Measurements from ENCODE around the gene CHSY3. TPM values are rescaled to one million over a fixed set of nuclear protein-coding genes. Genes with fewer than 3 reads are reported as not detected.

CHSY3 gene
- total and polyA plus RNA-seq, 12 donors, result 0.15 to 1.6 (median 1.0) TPM

DNA sequence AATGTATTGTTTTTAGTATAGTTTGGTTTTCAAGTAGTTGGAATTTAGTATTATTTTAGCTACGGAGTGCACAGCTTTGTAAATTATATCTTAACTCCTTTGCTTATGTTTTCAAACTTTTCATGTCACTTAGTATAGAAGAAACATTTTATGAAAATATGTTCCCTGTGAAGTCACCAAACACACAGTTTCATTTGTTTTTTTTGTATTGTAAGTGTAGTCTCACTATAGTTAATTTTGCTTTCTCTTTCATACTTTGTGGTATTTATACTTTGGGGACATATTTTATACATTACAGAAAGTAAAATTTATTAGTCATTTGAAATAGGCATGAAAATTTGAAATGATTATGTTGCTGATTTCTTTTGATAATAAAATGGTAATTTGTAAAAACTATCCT is 5.0 kb downstream of the CHSY3 start:
- TF ChIP-seq, protein P1, sequence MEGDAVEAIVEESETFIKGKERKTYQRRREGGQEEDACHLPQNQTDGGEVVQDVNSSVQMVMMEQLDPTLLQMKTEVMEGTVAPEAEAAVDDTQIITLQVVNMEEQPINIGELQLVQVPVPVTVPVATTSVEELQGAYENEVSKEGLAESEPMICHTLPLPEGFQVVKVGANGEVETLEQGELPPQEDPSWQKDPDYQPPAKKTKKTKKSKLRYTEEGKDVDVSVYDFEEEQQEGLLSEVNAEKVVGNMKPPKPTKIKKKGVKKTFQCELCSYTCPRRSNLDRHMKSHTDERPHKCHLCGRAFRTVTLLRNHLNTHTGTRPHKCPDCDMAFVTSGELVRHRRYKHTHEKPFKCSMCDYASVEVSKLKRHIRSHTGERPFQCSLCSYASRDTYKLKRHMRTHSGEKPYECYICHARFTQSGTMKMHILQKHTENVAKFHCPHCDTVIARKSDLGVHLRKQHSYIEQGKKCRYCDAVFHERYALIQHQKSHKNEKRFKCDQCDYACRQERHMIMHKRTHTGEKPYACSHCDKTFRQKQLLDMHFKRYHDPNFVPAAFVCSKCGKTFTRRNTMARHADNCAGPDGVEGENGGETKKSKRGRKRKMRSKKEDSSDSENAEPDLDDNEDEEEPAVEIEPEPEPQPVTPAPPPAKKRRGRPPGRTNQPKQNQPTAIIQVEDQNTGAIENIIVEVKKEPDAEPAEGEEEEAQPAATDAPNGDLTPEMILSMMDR (IDR thresholded peaks at IDR 0.05), result no peak
- WGBS, 2 donors, result 97 to 98% methylated on average over 1 of the region's 1 CpG

DNA sequence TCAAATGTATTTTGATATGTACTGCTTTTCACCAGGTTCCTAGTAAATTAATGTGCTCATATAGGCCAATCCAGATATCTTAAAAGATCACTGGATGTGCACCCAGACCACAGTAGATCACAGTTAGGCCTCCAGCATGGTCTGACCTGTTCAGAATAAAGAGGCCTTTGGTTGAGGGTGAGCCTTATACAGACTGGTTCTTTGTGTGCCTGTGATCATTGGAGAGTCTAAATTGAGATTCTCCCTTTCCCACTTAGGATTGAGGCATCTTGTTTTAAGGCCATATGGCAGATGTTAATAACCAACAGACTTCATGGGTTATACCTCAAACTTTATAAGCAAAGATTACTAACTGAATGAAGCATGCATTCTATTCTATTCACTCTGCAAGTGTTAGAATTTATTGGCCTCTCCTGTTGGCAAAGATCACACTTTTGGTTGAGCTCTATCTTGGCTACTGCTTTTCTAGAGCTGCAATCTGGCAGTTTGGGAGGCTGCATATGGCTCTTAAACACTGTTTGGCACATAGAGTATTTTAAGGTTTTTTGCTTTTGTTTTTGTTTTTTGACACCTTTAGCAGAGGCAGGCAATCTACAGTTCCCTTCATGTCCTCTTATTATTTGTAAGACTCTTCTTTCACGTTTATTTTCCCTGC is 8.5 kb downstream of the CHSY3 start:
- intact Hi-C loops (cut with DNase I), result no loop called here
- DNase-seq, result no peak
- 73 to 80% methylated on average over 1 of the region's 1 CpG for WGBS, 2 donors
- TF ChIP-seq, protein P1 (IDR thresholded peaks at IDR 0.05), result no peak
- Histone ChIP-seq H3K4me1 (peaks cover 0 to 2% (median 0%) of the 10 kb centered on the region in 9 donors), H3K9me3 (no peaks in the 10 kb centered on the region), H3K4me3 (no peak overlapping the region), H3K27me3 (peaks cover 0 to 8% (median 0%) of the 10 kb centered on the region in 7 donors), H3K27ac (no peak overlapping the region), H3K36me3 (peaks cover 0 to 11% (median 0%) of the 10 kb centered on the region in 9 donors)
- ATAC-seq, result no peak

More for the DNA sequence above, 5.0 kb downstream of the CHSY3 start:
- DNase-seq (no peak), ATAC-seq (no peak)
- no peaks in the 10 kb centered on the region for H3K9me3 ChIP-seq
- no peak overlapping the region for H3K27ac ChIP-seq
- intact Hi-C loops (cut with DNase I), result loop anchor here in 5 of 10 donors (5.0 to 10.0 kb wide), 4 partner anchors 236 to 1506 kb away; no protein-coding TSS in a partner anchor
- H3K27me3 ChIP-seq, result peaks cover 0 to 43% (median 0%) of the 10 kb centered on the region in 7 donors
- no peak overlapping the region for H3K4me3 ChIP-seq
- peaks cover 0 to 27% (median 19%) of the 10 kb centered on the region in 9 donors for H3K4me1 ChIP-seq
- peaks cover 0 to 11% (median 0%) of the 10 kb centered on the region in 9 donors for H3K36me3 ChIP-seq

DNA sequence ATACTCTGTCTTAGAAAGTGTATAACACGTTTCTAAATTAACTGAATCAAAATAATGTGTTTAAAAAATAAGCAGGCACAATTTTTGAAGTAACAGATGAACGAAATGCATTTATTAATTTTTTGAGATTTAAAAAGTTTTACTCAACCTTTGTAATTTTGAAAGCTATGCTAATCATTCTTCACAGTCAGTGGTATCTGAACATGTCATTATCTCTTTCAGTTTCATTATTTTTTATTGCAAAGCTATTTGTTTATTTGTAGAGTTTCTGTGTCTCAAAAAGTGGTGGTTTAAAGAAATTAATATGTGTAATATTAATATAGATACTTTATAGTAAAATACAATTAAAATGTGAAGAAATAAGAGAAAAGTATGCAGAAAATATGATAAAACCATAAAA is 11.2 kb downstream of the CHSY3 start:
- no peak for ATAC-seq
- Histone ChIP-seq H3K27me3 (no peaks in the 10 kb centered on the region), H3K4me3 (no peak overlapping the region), H3K27ac (no peak overlapping the region), H3K9me3 (no peaks in the 10 kb centered on the region), H3K36me3 (peaks cover 0 to 8% (median 0%) of the 10 kb centered on the region in 9 donors), H3K4me1 (no peaks in the 10 kb centered on the region)
- TF ChIP-seq, protein P1 (IDR thresholded peaks at IDR 0.05), result no peak
- no peak for DNase-seq
- intact Hi-C loops (cut with DNase I), result no loop called here
- WGBS, 2 donors, result 89 to 92% methylated on average over 2 of the region's 2 CpGs

DNA sequence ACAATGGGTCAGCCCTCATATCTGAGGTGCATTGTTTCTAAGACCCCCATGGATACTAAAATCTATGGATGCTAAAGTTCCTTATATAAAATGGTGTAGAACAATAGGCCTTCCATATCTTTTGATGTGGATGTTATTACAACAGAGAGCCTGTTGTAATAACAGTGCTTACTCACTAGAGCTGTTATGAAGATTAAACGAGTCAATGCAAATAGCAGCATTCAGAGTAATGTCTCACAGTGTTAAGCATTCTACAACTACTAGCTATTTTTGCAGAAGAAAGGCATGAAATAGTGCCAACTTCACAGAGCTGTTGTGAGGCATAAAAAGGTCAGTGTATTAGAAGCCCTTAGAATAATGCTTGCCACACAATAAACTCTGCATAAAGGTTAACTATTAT is 13.0 kb downstream of the CHSY3 start:
- H3K9me3 ChIP-seq, result no peaks in the 10 kb centered on the region
- intact Hi-C loops (cut with DNase I), result no loop called here
- ATAC-seq, result no peak
- H3K27me3 ChIP-seq, result no peaks in the 10 kb centered on the region
- H3K27ac ChIP-seq, result no peak overlapping the region
- WGBS, 2 donors, result 61 to 74% methylated on average over 1 of the region's 1 CpG
- H3K4me3 ChIP-seq, result no peak overlapping the region
- no peak for DNase-seq
- no peaks in the 10 kb centered on the region for H3K4me1 ChIP-seq
- peaks cover 0 to 8% (median 0%) of the 10 kb centered on the region in 9 donors for H3K36me3 ChIP-seq
- TF ChIP-seq, protein P1 (IDR thresholded peaks at IDR 0.05), result no peak
